ENCODE results near the gene ADGRB2.

Gene ADGRB2

GRCh38 chr1:31734582-31735107 lies 29.5 kb downstream of the ADGRB2 start:
- DNase-seq (ENCODE audit: low read depth), result no peak

GRCh38 chr1:31733389-31734219 lies 30.5 kb downstream of the ADGRB2 start:
- H3K4me3 ChIP-seq (ENCODE audit: low read depth, low read length), result no peak overlapping the region
- DNase-seq (ENCODE audit: low read depth), result no peak

More at GRCh38 chr1:31734582-31735107, 29.5 kb downstream of the ADGRB2 start:
- no peak overlapping the region for H3K4me3 ChIP-seq (ENCODE audit: low read depth, low read length)

- no peak overlapping the region for H3K4me3 ChIP-seq (ENCODE audit: low read depth, low read length)
Observed at GRCh38 chr1:31732751-31733289, 31.3 kb downstream of the ADGRB2 start.

GRCh38 chr1:31732343-31732742 lies 31.8 kb downstream of the ADGRB2 start:
- no peak overlapping the region for H3K4me3 ChIP-seq (ENCODE audit: low read depth, low read length)
- DNase-seq (ENCODE audit: low read depth), result no peak

More at GRCh38 chr1:31732751-31733289, 31.3 kb downstream of the ADGRB2 start:
- no peak for DNase-seq (ENCODE audit: low read depth)

GRCh38 chr1:31731049-31731565 lies 33.0 kb downstream of the ADGRB2 start:
- no peak overlapping the region for H3K4me3 ChIP-seq (ENCODE audit: low read depth, low read length)
- no peak for DNase-seq (ENCODE audit: low read depth)

- DNase-seq (ENCODE audit: low read depth), result no peak
- no peak overlapping the region for H3K4me3 ChIP-seq (ENCODE audit: low read depth, low read length)
Observed at GRCh38 chr1:31730336-31731048, 33.6 kb downstream of the ADGRB2 start.

- DNase-seq (ENCODE audit: low read depth), result no peak
- H3K4me3 ChIP-seq (ENCODE audit: low read depth, low read length), result no peak overlapping the region
Observed at GRCh38 chr1:31727849-31728248, 36.3 kb downstream of the ADGRB2 start.

GRCh38 chr1:31727195-31727594 lies 36.9 kb downstream of the ADGRB2 start:
- no peak overlapping the region for H3K4me3 ChIP-seq (ENCODE audit: low read depth, low read length)
- DNase-seq (ENCODE audit: low read depth), result no peak

- DNase-seq (ENCODE audit: low read depth), result no peak
Observed at GRCh38 chr1:31726715-31727114, 37.4 kb downstream of the ADGRB2 start.

GRCh38 chr1:31725777-31726535 lies 38.2 kb downstream of the ADGRB2 start:
- DNase-seq (ENCODE audit: low read depth), result no peak
- H3K4me3 ChIP-seq (ENCODE audit: low read depth, low read length), result no peak overlapping the region

More at GRCh38 chr1:31726715-31727114, 37.4 kb downstream of the ADGRB2 start:
- no peak overlapping the region for H3K4me3 ChIP-seq (ENCODE audit: low read depth, low read length)

GRCh38 chr1:31725134-31725533 lies 39.0 kb downstream of the ADGRB2 start:
- DNase-seq (ENCODE audit: low read depth), result no peak
- no peak overlapping the region for H3K4me3 ChIP-seq (ENCODE audit: low read depth, low read length)

- DNase-seq (ENCODE audit: low read depth), result peak; percentile 45
- no peak overlapping the region for H3K4me3 ChIP-seq (ENCODE audit: low read depth, low read length)
Observed at GRCh38 chr1:31723828-31724359, 40.2 kb downstream of the ADGRB2 start.

- DNase-seq (ENCODE audit: low read depth), result no peak
Observed at GRCh38 chr1:31718327-31718897, 45.7 kb downstream of the ADGRB2 start.

GRCh38 chr1:31717341-31717740 lies 46.8 kb downstream of the ADGRB2 start:
- no peak overlapping the region for H3K4me3 ChIP-seq (ENCODE audit: low read depth, low read length)
- DNase-seq (ENCODE audit: low read depth), result no peak

More at GRCh38 chr1:31718327-31718897, 45.7 kb downstream of the ADGRB2 start:
- no peak overlapping the region for H3K4me3 ChIP-seq (ENCODE audit: low read depth, low read length)

GRCh38 chr1:31715873-31716220 lies 48.3 kb downstream of the ADGRB2 start:
- peak overlapping the region; percentile 7 for H3K4me3 ChIP-seq (ENCODE audit: low read depth, low read length)
- DNase-seq (ENCODE audit: low read depth), result no peak

GRCh38 chr1:31715087-31715872 lies 48.9 kb downstream of the ADGRB2 start:
- peak; percentile 64 for DNase-seq (ENCODE audit: low read depth)
- H3K4me3 ChIP-seq (ENCODE audit: low read depth, low read length), result peak overlapping the region; percentile 30

- no peak for DNase-seq (ENCODE audit: low read depth)
- H3K4me3 ChIP-seq (ENCODE audit: low read depth, low read length), result peak overlapping the region; percentile 27
Observed at GRCh38 chr1:31714442-31715086, 49.6 kb downstream of the ADGRB2 start.

Data from skeletal muscle cell (primary cell).